Activated effector memory CD4-positive, alpha-beta T cell treated with anti-CD3 and anti-CD28 coated beads, Interleukin-2, amount 50 U/mL, for 16 hours (primary cell): Measurements from ENCODE around the gene CDRT15.
A peak's percentile ranks its signal among the peaks of the same experiment; 100 is the strongest.
"Not testable (repeated sequence)": the region's sequence is repeated elsewhere in the genome, so short reads cannot be mapped to it uniquely, and the experiment has no call there.

Experiments
- DNase-seq: peaks from one replicate; pipeline ENCODE4 v3.0.0-alpha.2; 2020

CDRT15 gene

DNA sequence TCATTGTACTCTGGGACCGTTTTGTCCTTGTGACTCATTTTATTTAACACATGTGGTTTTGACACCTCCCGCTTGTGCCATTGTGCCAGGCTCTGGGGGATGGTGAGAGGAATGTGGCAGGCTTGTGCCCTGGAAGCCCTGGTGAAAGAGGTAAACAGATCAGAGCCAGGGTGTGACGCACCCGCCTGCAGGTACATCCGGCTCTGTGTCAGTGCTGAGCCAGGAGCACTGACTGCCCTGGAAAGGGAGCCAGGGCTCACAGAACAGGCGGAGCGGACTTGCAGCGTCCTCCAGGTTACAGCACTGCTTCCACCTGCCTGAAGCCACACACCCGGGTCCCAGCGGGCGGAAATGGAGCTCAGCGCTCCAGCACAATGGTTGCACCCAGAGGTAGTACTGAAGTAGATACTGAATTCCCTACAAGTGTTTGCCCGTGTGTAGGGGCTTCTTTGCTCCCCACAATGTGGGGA, 30.6 kb downstream of the CDRT15 start:
- peak; percentile 90 for DNase-seq

DNA sequence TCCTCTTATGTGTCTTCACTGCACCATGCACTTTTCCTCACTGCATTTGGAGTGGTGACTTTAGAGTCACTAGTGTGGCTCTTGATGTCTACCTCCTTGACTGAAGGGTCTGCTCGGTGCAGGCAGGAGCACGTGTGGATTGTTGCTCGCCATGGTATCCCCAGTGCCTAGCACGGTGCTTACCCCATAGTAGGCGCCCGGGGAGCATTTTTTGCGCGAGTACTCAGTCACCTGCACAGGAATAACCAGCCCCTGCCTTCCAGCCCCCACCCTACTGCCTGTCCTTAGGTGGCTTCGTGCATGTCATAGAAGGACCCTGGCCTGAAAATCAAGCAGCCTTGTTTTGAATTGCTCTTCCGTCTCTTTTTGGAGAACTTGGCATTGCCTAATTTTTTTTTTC, 31.3 kb downstream of the CDRT15 start:
- DNase-seq: no peak

DNA sequence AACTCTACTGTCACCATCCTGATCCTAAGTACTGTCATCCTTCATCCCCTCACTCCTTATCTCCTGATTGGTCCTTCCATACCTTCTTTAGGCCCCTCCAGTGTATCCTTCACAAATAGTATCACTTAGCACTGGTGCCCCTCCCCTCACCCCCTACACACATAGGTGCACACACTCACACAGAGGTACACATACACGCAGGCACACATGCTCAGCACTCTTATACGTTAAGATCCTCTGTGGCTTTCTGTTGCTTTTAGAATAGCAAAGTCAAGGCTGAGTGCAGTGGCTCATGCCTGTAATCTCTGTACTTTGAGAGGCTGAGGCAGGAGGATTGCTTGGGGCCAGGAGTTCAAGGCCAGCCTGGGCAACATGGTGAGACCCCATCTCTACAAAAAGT, 32.1 kb downstream of the CDRT15 start:
- no peak for DNase-seq

DNA sequence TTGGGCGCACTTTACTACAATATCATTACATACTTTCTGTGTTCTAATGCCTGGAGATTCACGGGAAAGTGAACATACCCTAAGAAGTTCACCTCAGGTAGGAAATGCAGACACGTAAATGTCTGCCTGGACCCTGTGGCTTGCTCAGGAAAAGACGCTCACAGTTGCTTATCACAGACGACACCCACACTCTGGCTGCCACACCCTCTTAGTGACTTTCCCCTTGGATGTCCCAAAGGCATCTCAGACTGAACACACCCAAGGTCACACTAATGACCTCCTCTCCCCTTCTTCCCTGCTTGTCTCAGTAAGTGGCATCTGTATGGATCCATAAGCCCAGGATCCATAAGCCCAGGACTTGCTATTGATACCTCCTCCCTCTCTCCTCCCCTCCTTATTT, 32.6 kb downstream of the CDRT15 start:
- peak; percentile 64 for DNase-seq

DNA sequence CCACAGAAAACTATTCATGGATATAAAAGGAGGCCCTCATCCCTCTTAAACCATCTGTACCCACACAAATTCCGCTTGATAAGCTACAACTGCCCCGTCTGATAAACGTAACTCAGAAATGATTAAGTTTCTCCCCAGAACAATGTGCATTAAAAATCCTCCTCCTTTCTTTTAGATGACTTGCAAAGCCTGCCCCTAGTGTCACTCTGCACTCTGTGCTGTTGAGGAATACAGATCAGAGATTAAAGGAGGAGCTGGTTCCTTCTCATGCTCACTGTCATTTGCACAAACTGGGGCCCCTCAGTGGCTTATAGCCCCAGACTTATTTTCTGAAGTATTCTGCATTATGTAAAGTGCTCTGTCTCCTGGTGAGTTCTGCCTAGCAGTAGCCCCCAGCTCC, 33.3 kb downstream of the CDRT15 start:
- DNase-seq: peak; percentile 71

DNA sequence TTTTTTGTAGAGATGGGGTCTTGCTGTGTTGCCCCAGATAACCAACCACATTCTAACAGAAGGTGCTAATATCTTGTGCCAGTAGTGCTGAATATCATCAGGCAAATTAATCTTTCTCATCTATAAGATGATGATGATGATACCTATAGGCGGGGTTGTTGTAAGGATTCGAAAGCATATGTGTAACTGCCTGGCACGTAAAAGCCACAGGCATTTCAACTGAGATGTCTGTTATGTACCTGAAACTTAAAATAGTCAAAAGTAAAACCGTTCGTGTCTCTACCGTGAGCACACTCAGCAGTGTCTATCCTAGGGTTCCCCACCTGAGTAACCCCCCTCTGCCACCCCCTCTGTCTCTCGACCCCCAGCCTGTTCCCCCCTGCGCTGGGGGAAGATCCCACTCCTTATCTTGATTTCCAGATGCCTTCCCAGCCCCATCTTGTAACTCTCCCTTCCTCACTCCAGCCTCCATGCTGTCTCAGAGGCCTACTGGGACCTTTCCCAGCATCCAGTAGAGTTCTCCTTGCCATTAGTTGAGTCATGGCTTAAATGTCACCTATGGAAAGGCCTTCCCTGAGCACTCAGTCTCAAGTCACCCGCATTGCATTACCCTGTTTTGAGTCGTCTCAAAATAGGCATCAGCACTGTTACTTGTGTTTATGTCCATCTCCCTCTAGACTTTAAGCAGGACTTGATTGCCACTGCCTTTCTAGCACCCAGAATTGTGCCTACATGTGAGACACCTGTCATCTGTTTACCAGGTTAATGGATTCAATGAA, 34.1 kb downstream of the CDRT15 start:
- DNase-seq: no peak

DNA sequence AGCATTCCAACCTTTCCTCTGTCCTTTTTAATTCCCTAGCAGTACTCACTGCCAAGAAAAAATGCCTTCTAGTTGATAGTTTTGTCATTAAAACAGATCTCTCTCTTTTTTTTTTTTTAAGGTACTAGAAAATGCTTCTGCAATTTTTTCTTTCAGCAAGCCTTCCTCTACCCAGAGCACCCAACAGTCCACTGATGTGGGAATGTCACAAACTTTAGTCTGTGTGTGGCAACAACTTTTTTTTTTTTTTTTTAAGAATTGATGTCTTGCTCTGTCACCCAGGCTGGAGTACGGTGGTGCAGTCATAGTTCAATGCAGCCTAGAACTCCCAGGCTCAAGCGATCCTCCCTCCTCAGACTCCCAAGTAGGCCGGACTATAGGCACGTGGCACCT, 34.7 kb downstream of the CDRT15 start:
- no peak for DNase-seq

DNA sequence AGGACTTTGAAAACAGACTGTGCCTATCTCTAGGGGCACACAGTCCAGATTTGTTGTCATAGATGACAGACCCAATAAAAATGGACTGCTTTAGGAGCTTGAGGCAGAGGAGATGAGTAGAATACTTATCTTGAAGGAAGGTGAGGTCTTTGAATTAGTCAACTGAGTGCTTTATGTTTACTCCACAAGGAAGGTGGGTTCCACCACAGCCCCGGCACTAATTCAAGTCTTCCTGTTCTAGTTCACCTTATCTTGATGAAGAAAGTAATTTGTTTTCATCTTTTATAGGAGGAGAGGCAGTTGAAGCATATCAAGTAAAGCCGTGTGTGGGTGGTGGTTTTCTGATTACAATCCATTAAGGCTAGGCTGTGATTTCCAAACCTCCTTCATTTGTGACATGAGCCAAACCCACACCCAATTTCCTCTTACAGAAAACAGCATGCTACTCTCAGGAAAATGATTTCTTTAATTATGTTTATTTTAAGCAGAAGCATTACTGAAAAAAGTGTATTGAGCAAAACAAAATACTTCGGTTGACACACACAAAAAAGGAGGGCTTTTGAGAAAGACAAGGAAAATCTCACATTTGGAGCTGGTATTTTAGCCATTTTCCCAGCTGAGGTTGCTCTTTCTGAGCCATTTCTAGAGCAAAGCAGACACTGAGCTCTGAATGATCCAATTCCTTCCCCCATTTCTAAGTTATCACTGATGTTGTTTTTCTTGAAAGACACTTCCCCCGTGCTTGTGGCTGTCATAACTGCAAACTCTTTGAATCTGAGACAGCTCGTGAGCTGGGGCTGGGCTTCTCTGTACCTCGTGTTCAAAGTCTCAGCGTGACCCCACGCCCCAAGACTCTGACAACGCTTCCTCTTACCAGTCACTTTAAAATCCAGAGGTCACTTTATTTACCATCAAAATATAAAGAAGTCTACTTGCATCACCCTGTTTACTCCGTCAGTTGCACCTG, 35.4 kb downstream of the CDRT15 start:
- peak; percentile 85 for DNase-seq

DNA sequence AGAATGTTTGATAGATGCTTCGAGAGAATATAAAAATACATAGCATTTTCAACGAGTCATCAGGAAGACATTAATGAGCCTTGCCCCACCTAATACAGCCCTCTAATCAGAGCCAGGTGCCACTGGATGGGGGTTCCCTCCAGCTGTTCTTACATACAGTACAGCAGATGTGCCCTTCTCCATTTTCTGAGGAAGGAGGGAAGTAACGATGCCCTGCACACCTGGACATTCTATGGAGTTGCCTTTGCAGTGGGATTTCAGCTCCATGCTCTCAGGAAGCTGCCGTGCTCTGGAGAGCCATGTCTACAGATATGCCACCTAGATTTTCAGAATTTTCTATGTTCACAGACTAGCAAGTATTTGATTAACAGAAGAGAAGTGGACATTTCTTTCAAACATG, 36.3 kb downstream of the CDRT15 start:
- DNase-seq: no peak

DNA sequence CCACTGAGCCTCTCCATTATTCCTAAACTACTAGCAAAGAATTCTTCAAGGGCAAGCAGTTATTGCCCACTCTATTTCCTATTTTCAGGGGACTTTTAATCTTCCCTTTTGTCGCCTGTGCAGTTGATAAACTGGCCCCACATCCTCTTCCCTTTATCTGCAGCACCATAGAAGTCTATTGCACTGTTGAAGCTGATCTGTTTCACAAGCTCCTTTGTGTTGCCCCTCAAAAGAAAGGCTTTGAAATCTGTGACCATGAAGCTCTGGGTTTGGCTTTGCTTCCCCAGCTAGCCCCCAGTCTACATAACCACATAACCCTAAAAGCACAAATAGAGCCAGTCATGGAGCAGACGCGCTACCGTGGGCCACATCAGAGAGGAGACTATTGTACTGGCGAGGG, 37.1 kb downstream of the CDRT15 start:
- no peak for DNase-seq

DNA sequence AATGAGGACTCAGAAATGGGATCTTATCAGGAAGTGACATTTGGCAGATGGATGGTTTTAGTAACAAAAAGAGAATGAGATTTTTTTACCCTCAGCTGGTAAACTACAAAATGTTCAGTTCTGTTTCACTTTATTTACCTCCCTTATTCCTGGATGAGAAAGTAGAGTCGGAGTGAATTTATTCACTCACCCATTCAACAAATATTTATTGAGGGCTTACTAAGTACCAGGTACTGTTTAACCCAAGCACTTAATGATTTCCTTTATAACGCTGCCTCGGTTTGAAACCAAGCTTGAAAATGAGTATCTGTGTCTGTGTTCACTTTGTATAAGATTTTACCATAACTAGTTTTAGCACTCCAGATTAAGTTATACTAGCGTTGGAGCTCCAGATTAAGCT, 38.1 kb downstream of the CDRT15 start:
- no peak for DNase-seq

DNA sequence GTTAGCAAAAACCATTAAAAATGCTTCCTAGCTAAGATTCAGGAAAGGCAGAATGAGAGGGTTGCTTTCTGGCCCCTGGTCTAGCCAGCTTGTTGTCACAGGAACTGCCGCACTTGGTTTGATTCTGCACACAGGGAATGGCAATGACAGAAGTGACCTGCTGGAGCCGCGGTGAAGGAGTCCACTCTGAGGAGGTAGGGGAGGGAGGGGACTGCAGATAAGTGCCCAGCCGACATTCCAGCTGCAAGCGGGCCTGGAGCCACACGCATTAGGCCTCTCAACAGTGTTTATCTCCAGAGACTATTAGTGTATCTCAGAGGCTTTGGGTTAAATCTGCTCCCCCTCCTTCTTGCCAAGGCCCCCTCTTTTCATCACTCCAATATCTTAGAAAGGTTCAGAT, 38.6 kb downstream of the CDRT15 start:
- no peak for DNase-seq

DNA sequence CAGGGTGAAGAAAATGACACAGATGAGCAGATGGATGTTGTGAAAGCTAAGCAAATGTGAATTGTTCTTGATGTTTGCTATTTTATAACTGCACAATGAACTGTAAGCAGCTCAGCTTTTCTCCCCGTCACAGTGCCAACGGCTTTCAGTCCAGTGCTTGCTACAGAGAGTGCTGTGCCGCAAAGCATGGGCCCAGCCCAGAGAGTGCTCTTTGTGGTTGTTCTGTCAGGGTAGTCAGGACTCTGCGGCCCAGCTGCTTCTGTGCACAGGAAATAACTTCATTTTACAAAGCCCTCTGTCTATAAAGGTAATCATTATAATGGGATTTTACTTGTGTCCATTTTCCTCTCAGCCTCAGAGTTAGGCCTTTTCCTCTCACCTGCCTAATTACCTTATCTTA, 39.1 kb downstream of the CDRT15 start:
- peak; percentile 84 for DNase-seq

DNA sequence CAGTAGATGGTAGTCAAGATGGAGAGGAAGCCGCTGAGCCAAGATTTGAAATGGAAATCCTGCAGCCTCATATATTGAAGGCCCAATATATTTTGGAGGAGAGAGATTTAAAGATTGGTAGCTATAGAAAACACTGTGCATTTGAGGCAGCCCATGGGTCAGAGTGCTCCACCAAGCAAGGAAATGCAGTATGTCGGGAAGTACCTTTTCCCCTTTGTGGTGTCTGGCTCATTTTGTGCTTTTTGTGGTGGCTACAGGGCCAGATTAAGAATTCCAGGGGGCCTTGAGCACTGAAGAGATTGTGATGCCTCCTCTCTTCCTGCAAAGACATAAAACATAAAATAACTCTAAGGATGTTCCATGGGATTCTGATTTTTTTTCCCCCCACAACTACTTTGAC, 39.6 kb downstream of the CDRT15 start:
- no peak for DNase-seq

DNA sequence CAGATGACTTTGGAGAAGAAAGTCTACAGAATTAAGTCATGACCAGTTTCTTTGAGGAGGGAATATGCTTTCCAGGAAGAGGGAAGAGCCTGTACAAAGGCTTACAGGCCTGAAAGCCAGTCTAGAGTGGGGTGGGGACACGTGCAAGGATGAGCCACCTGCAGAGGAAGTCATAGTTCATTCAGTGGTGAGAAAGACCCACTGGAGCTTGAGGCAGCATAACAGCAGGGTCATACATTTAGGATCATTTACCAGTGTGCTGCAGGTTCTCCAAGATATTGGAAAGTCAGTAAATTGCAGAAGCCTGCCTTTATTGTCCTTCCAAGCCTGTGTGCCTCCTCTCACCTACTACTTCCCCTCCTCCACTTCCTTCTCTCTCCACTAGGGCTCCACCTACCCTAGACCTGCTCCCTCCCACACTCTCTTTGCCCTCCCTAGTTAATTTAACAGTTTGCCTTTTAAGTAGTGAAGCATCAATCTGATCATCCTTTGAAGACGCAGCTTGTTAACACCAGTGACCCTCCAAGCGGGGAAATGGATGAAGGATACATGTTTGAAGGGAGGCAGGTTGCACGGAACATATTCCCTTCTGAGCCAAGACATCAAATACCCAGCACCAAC, 40.2 kb downstream of the CDRT15 start:
- no peak for DNase-seq

DNA sequence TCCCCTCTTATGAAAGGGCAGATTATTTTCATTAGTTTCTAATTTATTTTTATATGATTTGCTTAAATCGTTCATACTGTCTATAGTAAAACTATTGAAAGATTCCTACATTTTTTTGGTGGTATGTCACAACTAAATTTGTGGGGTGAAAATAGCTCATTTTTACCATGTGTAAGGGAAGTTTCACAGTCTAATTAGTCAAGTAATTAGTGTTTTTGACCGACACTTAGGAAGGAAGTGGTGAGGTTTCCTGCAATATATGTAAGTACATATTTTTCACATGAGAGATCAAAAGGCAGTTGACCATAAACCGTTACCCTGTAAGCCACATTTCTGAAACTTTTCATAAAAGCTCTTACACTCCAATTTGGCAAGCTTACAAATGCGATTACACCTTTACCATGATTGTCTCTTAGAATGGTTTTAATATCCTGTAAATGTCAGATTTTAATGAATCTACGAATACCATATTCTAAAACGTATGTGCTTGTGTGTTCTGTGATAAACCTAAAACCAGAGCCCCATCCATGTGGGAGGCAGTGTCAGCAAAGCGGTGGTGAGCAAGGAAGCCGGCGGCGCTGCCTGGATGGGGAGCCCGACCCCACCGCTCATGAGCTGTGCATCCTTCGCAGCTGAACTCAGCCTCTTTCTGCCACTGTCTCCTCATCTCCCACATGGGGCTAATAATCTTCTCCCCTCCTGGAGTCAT, 43.9 kb downstream of the CDRT15 start:
- peak; percentile 73 for DNase-seq

DNA sequence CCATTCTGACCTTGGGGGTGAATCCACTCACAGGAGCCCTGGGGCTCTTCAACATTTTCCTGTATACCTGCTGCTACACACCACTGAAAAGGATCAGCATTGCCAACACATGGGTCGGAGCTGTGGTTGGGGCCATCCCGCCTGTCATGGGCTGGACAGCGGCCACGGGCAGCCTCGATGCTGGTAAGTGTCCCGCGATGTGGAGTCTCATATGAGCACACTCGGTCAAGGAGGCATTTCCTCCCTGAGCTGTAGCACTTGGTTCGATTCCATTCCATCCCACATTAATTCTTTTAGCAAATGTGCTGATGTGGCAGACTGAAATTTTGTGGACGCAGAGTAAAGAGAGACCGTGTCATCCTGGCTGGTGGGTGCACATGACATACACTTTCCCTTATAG, 44.6 kb downstream of the CDRT15 start:
- DNase-seq: not testable (repeated sequence)

DNA sequence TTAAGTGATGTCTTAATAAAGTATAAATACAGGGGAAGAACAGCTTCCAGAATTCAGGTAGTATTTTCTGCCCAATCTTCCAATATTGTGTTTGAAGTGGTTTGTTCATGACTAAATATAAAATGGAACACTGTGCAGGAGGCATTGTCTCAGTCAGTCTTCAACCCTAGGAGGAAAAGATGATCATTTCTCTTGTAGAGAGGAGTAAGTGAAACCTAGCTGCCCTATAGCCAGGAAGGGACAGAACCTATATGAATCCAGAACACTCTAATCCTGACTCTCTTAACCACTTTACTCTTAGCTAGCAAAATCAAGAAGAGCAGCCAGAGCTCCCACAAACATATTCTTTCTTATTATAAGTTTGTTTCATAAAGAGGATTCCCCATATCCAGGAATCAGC, 45.2 kb downstream of the CDRT15 start:
- DNase-seq: not testable (repeated sequence)

DNA sequence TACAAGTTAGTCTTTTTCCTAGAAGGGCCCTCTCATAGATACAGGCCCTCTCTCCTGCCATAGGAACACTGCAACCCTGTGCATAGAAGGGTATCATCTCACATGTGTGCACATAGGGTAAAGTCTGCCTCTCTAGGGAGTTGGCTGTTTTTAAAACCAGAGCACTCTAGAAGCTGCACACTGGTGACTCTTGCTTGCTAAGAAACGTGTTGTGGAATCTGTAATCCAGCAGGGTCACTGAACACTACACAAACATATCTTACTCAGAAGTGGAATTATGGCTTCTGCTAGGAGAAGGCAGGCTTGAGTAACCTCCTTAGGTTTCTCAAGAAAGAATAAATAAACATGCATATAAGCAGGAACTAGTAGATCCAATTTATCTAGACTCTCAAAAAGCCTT, 45.9 kb downstream of the CDRT15 start:
- not testable (repeated sequence) for DNase-seq

DNA sequence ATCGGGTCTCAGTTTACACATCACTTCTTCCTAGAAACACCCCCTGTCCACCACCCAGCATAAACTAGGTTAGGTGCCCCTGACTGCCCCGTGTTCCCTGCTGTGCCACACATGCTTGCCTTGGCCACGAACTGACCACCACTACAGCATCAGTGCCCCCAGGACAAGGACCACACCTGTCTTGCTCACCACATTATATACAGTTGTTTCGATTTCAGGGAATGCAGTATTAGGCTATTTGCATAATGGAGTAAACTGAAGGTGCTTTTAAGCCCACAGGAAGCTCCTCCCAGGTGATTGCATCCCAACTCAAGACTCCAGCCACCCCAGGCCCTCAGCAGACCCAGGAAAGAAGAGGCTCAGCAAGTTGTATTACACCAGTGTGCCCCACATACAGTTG, 50.2 kb downstream of the CDRT15 start:
- not testable (repeated sequence) for DNase-seq
